ENCODE results near the gene CAST.
"Not testable (repeated sequence)": the region's sequence is repeated elsewhere in the genome, so short reads cannot be mapped to it uniquely, and the experiment has no call there.

CAST gene

DNA sequence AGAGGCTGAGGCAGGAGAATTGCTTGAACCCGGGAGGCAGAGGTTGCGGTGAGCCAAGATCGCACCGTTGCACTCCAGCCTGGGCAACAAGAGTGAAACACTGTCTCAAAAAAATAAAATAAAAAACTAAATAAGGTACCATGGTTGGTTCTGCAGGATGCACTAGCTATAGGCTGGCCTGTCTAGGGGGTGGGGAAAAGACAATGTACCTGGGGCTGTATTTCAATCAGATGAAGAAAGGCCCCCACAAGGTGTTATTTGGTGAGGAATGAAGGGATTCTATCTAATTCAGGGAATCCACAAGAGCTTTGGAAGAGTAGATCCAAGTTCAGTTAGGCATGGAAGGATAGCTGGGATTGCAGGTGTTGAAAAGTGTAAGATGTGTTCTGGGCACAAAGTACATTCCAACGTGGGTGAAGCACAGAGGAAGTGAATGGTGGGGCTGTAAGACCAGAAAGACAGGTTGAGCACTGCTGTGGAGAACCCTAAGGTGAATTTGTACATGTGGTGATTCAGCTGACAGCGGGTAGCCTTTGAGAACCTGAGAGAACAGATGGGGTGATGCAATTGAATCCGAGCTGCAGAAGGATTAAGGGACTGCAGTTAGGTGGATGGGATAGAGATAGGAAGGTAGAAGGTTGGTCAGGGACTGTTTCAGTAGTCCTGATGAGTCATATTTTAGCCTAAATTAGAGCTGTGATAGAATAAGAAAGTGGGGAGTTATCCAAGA lies 71.8 kb downstream of the CAST start:
- peak overlapping the region in 6 of 21 experiments; percentile 18 to 56 (median 46) for H3K27ac ChIP-seq
- no peak overlapping the region for H3K4me3 ChIP-seq

- peak overlapping the region in 8 of 21 experiments; percentile 18 to 61 (median 48) for H3K27ac ChIP-seq
- H3K4me3 ChIP-seq, result no peak overlapping the region
These were observed 72.7 kb downstream of the CAST start for GRCh38 chr5:96734871-96735325.

GRCh38 chr5:96736937-96737336 lies 74.8 kb downstream of the CAST start:
- no peak overlapping the region for H3K4me3 ChIP-seq
- no peak overlapping the region for H3K27ac ChIP-seq

GRCh38 chr5:96741106-96741505 lies 78.9 kb downstream of the CAST start:
- Histone ChIP-seq H3K4me3 (no peak overlapping the region), H3K27ac (peak overlapping the region in 1 of 21 experiments; percentile 35)

DNA sequence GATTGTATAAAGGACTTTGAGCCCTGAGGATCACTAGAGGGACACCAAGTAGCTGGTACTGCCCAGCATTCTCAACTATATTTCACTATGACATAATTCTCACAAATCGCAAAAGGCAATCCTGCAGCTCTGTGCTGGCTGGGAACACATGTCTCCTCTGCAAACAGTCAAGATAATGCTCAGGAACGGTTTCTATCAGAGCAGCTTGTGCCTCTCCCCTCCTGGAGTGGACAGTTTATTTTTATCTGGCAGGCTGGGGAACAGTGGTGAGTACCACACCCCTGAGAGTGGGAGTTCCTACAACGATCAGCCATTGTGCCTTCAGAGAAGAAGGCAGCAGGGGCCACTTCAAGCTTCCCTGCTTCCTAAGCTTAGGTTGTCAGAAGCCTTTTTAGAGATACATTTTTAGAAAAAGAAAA lies 79.7 kb downstream of the CAST start:
- Histone ChIP-seq H3K4me3 (no peak overlapping the region), H3K27ac (peak overlapping the region in 1 of 21 experiments; percentile 58)

- peak overlapping the region in 3 of 21 experiments; percentile 0 to 58 (median 51) for H3K27ac ChIP-seq
- no peak overlapping the region for H3K4me3 ChIP-seq
These were observed 80.4 kb downstream of the CAST start for GRCh38 chr5:96742538-96742937.

DNA sequence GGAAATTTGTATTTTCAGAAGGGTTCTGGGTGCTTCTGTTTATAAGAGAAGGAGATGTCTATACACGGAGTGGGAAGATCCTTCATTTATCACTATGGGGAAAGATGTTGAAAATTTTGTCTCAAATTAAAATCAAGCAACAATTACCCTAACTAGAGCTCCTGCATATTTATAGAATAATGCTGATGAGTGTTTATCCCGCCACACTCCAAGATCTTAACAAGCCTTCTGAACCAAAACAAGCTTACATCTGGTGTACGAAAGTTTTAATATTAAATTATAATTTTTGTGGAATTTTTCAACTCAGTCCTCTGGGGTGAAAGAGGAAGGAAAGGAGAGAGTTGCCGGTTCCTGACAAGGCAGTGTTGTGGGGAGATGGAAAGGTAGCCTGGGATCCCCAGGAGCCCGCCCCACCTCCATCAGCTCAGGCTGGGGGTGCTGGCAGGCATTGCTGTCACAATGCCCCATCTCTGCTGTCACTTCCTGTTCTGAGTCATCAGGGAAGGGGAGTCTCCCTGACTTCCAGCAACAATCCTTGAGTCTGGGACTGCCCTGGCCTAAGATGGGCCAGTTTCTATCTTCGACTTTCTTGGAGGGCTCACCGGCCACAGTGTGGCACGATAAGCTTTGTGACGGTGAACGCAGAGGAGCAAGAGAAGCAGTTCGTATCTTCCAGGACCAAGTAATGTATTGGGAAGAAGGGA lies 81.0 kb downstream of the CAST start:
- Histone ChIP-seq H3K27ac (peak overlapping the region in 10 of 21 experiments; percentile 0 to 61 (median 30)), H3K4me3 (no peak overlapping the region)

DNA sequence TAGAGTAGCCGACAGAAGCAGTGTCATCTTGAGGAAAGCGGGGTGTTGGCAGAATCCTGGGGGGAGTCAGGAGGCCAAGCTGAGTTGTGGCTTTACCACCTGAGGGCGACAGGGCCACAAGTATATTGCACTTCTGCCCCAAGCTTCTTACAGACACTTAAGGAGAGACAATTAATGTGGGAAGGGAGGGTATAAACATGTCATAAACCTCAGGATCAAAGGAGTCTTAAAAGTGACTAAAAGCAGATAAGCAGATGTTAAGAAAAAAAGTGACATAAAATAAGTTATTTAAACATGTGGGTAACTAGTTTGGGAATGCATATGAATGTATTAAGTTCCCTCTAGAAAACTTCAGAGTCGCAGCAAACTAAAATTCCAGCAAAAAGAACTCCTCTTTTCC lies 81.6 kb downstream of the CAST start:
- H3K27ac ChIP-seq, result peak overlapping the region in 9 of 21 experiments; percentile 3 to 61 (median 30)
- no peak overlapping the region for H3K4me3 ChIP-seq

DNA sequence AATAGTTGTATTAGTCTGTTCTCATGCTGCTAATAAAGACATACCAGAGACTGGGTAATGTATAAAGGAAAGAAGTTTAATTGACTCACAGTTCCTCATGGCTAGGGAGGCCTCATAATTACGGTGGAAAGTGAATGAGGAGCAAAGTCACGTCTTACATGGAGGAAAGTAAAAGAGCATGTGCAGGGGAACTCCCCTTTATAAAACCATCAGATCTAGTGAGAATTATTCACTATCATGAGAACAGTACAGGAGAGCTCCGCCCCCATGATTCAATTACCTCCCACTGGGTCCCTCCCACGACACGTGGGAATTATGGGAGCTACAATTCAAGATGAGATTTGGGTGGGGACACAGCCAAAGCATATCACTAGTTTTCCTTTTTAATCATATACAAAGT lies 82.0 kb downstream of the CAST start:
- H3K27ac ChIP-seq, result peak overlapping the region in 6 of 21 experiments; percentile 19 to 61 (median 54)
- not testable (repeated sequence) for H3K4me3 ChIP-seq

DNA sequence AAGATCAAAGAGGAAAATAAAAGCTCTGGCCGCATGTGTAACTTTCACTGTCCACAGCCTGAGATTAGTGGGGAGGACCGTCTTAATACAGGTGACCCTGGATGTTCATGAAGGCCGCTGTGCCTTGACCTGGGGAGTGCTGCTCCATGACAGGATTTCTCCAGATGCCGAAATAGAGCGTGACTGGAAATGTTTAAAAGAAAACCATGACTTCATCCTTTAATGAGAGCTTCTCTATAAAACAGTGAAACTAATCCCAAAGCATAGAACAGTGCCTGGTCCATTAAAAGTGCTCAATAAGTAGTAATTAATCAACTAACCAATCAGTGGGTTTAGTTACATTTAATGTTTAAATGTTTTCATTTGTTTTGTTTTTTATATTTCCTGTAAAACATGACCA lies 82.8 kb downstream of the CAST start:
- peak overlapping the region in 1 of 21 experiments; percentile 15 for H3K27ac ChIP-seq

GRCh38 chr5:96745844-96746531 lies 83.8 kb downstream of the CAST start:
- Histone ChIP-seq H3K4me3 (no peak overlapping the region), H3K27ac (peak overlapping the region in 7 of 21 experiments; percentile 1 to 20 (median 8))

More for the DNA sequence above, 82.8 kb downstream of the CAST start:
- no peak overlapping the region for H3K4me3 ChIP-seq

- no peak overlapping the region for H3K27ac ChIP-seq
- no peak overlapping the region for H3K4me3 ChIP-seq
These were observed 85.5 kb downstream of the CAST start for GRCh38 chr5:96747720-96748119.

DNA sequence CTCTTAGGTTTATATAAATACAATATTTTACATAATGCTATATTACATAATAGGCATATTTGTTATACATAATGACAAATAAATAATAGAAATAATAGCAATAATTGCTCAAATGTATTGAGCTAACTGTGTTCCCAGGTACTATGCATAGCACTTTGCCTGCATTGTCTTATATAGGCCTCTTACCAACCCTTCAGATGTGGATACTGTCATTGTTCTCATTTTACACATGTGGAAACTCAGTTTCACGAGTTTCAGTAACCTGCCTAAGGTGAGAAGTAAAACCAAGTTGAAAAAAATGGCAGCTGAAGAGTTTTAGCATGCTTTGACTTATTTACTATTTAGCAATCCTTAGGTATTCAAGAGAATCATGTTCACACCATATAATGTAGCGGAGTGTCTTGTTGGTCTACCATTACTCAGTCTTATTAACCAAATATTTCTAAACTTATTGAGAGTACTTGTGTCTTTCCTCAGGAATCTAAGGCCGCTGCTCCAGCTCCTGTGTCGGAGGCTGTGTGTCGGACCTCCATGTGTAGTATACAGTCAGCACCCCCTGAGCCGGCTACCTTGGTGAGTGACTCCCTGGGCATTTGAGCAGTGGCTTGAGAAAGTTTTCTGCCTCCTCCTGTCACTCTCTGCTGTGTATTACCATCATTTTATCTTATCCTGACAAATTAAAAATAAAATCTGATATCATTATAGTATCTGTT lies 88.1 kb downstream of the CAST start:
- Histone ChIP-seq H3K27ac (no peak overlapping the region), H3K4me3 (no peak overlapping the region)

DNA sequence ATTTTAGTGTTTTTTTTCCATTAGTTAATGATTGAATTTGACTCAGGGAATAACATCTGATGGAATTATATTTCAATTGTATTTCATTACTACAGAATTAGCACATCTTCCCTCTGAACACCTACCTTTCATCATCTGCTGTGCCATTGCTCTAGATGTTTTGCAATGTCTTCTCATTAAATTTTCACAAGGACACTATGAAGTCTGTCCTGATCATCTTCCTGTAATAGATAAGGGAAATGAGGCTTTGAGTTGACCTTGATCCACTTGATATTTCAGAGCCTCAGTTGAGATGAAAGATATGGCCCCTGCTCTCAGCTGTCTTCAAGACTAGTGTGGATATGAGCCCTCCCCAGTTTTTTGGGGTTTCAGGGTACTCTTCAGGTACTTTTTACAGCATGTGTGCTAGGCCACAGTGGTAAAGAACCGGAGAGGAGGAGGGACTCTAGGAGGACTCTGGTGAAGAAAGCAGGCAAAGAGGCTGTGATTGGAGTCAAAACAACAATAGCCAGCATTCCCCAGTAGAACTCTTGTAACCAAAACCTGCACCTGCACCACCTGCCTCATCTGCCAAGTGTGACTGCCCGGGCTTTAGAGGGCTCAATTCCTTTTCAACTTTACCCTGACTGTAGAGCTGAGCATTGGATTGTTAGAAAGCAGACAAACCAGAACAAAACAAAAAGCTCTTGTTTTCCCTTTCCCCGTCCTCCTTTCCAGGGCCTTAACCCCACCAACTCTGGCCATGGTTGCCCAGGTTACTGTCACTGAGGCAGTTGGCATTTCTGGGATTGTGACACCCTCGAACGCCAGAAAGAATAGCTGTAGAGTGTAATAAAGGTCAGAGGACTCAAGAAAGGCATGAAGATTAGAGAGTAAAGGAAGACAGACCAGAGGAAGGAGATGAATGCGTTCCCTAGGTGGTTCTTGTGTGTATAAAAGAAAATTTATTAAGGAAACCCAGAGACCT lies 89.3 kb downstream of the CAST start:
- Histone ChIP-seq H3K27ac (peak overlapping the region in 4 of 21 experiments; percentile 26 to 49 (median 33)), H3K4me3 (no peak overlapping the region)

GRCh38 chr5:96752341-96753016 lies 90.3 kb downstream of the CAST start:
- H3K27ac ChIP-seq, result peak overlapping the region in 1 of 21 experiments; percentile 26
- no peak overlapping the region for H3K4me3 ChIP-seq

DNA sequence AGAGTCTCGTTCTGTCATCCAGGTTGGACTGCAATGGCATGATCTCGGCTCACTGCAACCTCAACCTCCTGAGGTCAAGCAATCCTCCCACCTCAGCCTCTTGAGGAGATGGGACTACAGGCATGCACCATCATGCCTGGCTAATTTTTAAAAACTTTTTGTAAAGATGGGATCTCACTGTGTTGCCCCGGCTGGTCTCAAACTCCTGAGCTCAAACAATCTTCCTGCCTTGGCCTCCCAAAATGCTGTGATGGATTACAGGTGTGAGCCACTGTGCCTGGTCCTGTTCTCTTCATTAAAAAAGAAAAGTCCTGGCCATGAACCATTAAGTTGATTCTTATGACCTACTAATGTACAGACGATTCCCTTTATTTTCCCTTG lies 90.8 kb downstream of the CAST start:
- no peak overlapping the region for H3K27ac ChIP-seq
- H3K4me3 ChIP-seq, result no peak overlapping the region

DNA sequence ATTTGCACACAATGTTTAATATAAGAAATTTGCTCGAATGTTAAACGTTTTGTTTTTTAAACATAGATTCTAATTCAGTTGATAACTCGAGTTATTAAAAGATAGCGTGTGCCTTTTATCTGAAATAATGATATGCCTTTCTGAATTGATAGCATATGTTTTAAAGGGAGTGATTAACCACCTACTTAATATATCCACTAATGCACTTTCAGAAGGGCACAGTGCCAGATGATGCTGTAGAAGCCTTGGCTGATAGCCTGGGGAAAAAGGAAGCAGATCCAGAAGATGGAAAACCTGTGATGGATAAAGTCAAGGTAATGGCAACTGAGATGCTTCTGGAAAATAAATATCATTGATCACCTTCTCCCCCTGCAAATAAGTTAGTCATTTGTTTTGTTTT lies 91.7 kb downstream of the CAST start:
- Histone ChIP-seq H3K27ac (no peak overlapping the region), H3K4me3 (no peak overlapping the region)

DNA sequence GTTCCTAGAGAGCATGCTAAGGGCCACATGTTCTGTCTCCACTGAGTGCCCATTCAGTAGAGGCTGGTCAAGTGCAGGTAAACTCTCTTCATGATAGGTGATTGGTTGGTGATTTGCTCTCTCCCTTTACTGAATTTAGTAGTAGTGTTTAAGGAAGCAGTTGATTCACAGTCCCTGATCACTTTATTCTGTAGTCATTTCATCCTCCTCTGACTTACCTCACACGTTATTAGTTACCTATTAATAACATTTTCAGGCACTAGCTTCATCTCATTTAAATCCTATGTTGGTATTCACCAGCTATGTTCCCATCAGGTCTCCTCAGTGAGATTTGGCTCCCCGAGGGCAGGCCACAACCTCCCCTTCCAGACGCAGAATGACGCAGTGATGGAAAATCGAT lies 93.7 kb downstream of the CAST start:
- H3K27ac ChIP-seq, result no peak overlapping the region
- H3K4me3 ChIP-seq, result no peak overlapping the region
